ENCODE data around the gene AGO1. TPM values are rescaled to one million over a fixed set of nuclear protein-coding genes. Genes with fewer than 3 reads are reported as not detected.

Gene AGO1
- total RNA-seq, result 12.4 and 18.3 TPM in 2 replicates

- DNase-seq (ENCODE audit: low read depth, low spot score), result peak; percentile 74
Measured at GRCh38 chr1:35882945-35883634, at the start of gene AGO1. AGO1 (plus strand) TSS chr1:35883209; CDS start chr1:35883422, 213 bp downstream.

GRCh38 chr1:35833395-35833794 lies 49.6 kb upstream of the AGO1 start:
- DNase-seq (ENCODE audit: low read depth, low spot score), result no peak

DNA sequence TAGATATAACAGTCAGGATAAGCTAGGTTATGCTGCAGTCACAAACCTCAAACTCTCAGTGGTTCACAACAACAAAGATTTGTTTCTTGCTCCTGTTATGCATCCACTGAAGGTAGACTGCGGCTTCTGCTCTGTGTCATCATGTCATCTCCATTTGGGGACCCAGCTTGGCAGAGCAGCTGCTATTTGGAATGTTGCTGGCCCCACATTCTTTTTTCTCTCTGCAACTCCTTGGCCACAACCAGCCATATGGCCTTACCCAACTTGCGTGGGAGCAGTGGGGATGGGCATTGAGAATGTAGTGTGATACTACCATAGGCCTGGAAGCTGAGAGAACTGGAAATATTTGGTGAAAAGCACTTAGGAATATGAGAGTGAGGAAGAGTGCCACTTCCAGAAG lies 48.8 kb upstream of the AGO1 start:
- DNase-seq (ENCODE audit: low read depth, low spot score), result no peak

- no peak for DNase-seq (ENCODE audit: low read depth, low spot score)
Measured at GRCh38 chr1:35835398-35835797, 47.6 kb upstream of the AGO1 start.

DNA sequence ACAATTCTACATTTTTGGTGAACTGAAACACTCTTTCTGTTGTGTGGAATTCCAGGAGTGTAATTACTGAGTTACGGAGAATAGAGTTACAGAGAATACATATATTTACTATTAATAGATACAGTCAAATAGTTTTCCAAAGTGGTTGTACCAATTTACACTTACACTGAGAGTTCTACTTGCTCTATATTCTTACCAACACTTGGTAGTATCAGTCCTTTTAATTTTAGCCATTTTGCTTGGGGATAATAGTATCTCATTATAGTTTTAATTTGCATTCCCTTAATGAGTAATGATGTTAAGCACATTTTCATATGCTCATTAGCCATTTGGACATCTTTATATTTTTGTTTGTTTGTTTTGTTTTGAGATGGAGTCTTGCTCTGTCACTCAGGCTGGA lies 46.3 kb upstream of the AGO1 start:
- no peak for DNase-seq (ENCODE audit: low read depth, low spot score)

- no peak for DNase-seq (ENCODE audit: low read depth, low spot score)
Measured at GRCh38 chr1:35838693-35839245, 44.2 kb upstream of the AGO1 start.

DNA sequence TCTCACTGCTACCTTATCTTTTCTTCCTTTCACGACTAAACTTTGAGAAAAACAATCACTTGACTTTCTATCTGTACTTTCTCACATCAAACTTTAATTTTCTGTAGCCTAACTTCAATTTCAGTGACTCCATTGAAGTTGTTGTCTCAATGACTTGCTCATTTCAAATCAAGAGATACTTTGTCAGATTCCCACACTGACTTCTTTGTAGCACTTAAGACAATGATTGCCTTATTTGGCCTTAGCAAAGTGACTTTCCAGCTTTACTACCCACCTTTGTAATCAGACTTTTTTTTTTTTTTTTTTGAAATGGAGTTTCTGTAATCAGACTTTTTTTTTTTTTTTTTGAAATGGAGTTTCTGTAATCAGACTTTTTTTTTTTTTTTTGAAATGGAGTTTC lies 38.2 kb upstream of the AGO1 start:
- DNase-seq (ENCODE audit: low read depth, low spot score), result no peak

DNA sequence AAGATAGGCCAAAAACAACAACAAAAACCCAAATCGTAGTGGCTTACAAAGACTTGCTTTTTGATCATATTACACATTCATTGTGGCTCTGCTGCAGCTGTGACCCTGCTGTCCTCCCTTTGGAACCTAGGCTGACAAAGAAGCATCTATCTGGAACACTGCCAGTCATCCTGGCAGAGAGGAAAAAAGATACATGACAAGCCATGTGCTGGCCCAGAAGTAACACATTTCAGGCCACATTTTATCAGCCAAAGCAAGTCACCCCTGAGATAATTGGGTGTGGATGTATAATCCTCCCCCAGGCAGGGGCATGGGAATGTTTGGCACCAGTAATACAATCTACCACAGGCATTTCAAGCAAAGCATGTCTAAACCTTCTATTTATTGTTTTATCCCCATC lies 37.2 kb upstream of the AGO1 start:
- DNase-seq (ENCODE audit: low read depth, low spot score), result no peak

DNA sequence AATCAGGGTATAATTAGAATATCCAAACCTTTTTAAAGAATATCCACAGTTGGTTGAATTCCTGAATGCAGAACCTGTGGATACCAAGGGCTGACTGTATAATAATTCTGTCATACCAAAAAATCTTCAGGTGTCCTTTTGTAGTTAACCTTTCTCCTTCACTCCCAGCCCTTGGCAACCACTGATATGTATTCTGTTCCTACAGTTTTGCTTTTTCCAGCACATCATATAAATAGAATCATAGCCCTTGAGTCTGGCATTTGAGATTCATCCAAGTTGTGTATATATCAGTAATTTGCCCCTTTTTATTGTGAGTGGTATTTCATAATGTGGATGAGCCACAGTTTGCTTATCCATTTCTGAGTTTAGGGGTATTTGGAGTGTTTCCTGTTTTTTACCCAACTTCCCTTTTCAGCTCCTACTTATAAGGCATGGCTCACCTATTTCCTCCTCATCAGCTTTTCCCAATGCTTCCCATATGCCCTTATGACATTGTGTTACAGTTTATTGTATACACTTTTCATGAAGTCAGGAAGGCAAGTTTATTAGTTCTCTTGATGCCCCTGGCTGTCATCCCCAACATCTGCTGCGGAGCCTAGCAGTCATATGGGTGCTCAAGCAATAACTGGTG lies 35.0 kb upstream of the AGO1 start:
- no peak for DNase-seq (ENCODE audit: low read depth, low spot score)

GRCh38 chr1:35850051-35850450 lies 33.0 kb upstream of the AGO1 start:
- DNase-seq (ENCODE audit: low read depth, low spot score), result no peak

DNA sequence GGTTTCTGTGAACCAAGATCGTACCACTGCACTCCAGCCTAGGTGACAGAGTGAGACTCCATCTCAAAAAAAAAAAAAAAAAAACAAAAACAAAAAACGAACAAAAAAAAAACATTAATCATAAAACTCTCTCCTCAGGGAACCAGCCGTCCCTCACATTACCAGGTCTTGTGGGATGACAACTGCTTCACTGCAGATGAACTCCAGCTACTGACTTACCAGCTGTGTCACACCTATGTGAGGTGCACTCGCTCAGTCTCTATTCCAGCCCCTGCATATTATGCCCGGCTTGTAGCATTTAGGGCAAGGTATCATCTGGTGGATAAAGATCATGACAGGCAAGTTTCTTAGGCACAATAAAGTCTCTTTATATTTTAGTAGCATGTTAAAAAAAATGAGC lies 32.3 kb upstream of the AGO1 start:
- no peak for DNase-seq (ENCODE audit: low read depth, low spot score)

GRCh38 chr1:35851132-35851869 lies 31.7 kb upstream of the AGO1 start:
- no peak for DNase-seq (ENCODE audit: low read depth, low spot score)

DNA sequence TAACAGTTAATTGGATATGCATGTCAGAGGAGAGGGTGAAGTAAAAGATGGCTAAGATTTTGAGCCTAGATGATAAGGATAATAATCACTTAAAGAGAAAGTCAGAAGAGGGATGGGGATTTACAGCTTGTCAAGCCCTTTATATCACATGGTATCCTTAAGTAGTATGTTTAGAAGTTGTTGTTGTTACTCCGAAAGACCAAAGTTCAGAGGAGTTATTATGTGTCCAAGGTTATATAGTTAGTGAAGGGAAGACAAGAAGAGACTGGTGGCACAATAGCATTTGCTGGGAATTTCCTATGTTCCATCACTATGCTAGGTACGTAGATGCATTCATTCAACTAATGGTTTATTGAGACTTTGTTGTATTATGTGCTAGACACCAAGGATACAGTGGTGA lies 30.8 kb upstream of the AGO1 start:
- DNase-seq (ENCODE audit: low read depth, low spot score), result no peak

DNA sequence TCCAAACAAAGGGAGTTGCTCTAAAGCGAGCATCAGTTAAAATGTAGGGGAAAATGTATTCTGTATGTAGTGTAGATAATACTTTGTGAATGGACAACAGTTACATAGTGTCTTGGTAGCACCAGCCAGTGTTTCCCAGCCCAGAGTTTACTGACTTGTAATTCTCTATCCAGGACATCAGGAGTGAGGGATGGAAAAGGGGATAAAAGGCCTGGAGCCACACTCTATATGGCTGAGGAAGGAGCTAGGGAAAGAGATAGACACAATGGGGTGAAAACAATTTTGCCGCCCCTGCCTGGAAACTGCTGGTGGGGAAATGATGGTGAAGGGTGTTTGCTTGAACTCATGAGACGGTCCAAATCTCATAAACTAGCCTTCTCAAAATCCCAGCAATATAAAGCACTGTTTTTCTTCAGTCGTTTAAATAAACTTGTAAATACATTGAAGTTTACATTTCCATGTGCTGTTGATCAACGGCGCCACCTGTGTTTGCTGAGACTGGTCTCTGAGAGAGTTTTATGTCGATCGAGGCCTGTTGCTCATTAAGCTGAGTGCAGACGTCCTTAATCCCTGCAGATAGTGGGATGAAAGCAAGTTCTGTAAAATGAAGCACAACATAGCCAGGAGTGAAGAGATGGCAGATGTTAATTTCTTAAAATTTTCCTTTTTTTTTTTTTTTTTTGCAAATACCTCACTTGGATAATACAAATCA lies 27.9 kb upstream of the AGO1 start:
- no peak for DNase-seq (ENCODE audit: low read depth, low spot score)

DNA sequence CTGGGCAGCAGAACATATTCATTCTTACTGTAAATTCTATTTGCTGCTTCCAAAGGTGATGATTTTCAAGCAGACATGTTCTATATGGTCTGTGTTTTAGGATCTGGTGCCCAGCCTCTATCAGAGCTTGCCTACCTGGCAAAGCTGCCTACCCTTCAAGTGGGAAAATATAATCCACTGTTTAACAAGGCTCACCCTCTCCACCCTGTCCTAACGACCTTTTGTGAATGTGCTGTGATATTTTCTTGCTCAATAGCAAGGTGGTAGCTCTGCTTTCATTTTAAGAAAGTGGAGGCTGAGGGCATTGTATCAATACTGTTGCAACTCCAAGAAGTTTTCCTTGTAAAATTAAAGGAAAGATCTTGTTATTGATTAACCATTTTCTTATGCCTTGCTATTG lies 26.0 kb upstream of the AGO1 start:
- no peak for DNase-seq (ENCODE audit: low read depth, low spot score)

- no peak for DNase-seq (ENCODE audit: low read depth, low spot score)
Measured at GRCh38 chr1:35857830-35858229, 25.2 kb upstream of the AGO1 start.

GRCh38 chr1:35860696-35861095 lies 22.3 kb upstream of the AGO1 start:
- DNase-seq (ENCODE audit: low read depth, low spot score), result no peak

- no peak for DNase-seq (ENCODE audit: low read depth, low spot score)
Measured at GRCh38 chr1:35863136-35863535, 19.9 kb upstream of the AGO1 start.

- no peak for DNase-seq (ENCODE audit: low read depth, low spot score)
Measured at GRCh38 chr1:35863881-35864625, 19.0 kb upstream of the AGO1 start.

DNA sequence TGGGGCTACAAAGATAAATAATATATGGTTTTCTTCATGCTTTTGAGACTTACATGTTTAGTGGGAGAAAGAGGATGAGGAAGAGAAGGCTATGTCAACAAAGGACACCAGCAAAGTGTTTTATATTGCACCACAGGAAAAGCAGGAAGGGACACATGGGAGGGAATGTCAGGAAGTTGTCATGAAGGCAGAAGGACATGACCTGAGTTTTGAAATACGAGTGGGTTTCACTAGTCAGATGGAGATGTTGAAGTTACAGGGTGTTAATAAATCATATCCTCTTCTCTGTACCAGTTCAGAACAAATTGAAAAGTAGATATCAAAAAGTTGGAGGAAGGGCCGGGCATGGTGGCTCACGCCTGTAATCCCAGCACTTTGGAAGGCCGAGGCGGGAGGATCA lies 18.2 kb upstream of the AGO1 start:
- DNase-seq (ENCODE audit: low read depth, low spot score), result no peak

DNA sequence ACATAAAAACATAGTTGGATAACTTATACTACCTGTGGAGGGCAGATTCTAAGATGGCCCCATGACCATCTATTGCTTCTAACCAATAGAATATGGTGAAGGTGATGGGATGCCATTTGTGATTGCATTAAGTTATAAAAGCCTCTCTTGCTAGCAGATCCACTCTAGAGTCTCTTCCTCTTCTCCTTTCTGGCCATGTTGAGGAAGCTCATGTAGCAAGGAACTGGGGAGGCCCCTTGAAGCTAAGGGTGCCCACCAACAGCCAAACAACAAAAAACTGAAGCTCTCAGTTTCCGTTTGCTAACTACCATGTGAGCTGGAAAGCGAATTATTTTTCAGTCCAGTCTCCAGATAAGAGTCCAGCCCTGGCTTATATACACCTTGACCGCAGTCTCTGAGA lies 16.0 kb upstream of the AGO1 start:
- DNase-seq (ENCODE audit: low read depth, low spot score), result no peak

All from pulmonary artery endothelial cell (primary cell).